HG02571 (cell line): ENCODE data around the gene CHD2.

ENCODE experiments used
- ATAC-seq: cut with Tn5 transposase; IDR thresholded peaks from one replicate; pipeline ENCODE4 v1.9.1; 2021; ENCODE audit warnings: mild to moderate bottlenecking, moderate library complexity; ENCODE audit not compliant: unreplicated experiment

Gene CHD2

DNA sequence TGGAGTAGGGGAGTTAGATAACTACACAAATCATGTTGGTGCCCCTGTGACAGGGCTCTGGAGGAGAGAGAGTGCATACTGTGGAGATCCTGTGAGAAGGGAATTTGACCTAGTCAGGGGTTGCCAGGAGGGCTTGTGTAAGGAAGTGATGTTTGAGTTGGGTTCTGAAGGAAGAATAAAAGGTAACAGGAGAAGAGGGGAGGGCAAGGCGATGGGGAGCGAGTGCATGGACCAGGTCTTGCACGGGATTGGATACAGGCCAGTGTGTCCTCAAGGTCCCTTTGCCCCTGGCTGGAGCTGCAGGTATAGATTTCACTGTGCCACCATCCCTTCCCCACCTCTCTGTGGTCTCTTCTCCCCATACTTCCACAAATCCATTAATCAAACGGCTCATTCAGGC, 105.0 kb downstream of the CHD2 start:
- ATAC-seq: no peak

- ATAC-seq: no peak
Measured at GRCh38 chr15:93007994-93008393, 107.9 kb downstream of the CHD2 start.

DNA sequence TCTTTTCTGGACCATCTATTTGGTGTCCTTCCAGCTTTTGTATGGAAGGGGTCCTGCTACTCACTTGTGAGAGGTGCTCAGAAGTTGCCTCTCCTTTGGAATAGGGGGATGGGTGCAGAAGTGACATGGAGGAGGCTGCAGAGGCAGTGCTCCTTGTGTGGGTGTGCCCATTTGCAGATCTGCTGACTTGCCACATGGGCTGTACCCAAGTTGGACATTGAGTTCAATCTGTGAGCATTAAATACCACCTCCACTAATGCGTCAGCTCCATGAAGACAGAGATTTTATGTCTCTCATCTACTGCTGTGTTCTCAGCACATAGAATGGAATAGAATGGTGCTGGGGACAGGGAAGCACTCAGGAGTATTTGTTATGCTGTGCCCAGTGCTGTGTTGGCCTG, 112.7 kb downstream of the CHD2 start:
- no peak for ATAC-seq

- no peak for ATAC-seq
Measured at GRCh38 chr15:93017526-93017925, 117.4 kb downstream of the CHD2 start.

DNA sequence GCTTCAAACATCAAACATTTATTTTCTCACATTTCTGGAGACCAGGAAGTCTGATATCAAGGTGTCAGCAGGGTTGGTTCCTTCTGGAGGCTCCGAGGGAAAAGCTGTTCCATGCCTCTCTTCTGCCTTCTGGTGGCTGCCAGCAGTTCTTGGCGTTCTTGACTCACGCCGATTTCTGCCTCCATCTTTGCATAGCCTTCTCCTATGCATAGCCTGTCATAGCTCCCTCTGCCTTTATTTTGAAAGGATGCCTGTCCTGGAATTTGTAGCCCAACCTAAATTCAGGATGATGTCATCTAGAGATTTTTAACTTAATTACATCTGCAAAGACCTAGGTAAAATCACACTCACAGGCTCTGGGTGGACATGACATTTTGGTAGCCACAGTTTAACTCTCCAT, 118.5 kb downstream of the CHD2 start:
- no peak for ATAC-seq

DNA sequence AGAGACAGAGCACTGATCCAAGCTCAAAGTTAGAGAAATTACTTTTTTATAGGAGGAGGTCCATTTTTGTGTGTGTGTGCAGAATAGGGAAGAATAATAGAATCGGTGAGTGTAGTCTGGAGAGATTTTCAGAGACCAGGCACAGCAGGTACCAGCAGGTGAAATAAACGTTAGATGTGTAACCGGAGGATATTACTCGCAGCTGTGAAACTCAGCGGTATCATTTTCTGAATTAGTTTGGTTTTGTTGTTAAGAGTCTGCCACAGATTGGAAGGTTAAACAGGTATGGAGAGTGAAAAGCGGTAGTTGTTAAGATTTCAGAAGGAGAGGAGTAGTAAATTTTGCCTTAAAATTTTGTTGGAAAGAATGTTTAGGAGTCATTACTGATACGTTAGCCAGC, 119.0 kb downstream of the CHD2 start:
- ATAC-seq: no peak

- no peak for ATAC-seq
Measured at GRCh38 chr15:93019971-93020370, 119.8 kb downstream of the CHD2 start.

DNA sequence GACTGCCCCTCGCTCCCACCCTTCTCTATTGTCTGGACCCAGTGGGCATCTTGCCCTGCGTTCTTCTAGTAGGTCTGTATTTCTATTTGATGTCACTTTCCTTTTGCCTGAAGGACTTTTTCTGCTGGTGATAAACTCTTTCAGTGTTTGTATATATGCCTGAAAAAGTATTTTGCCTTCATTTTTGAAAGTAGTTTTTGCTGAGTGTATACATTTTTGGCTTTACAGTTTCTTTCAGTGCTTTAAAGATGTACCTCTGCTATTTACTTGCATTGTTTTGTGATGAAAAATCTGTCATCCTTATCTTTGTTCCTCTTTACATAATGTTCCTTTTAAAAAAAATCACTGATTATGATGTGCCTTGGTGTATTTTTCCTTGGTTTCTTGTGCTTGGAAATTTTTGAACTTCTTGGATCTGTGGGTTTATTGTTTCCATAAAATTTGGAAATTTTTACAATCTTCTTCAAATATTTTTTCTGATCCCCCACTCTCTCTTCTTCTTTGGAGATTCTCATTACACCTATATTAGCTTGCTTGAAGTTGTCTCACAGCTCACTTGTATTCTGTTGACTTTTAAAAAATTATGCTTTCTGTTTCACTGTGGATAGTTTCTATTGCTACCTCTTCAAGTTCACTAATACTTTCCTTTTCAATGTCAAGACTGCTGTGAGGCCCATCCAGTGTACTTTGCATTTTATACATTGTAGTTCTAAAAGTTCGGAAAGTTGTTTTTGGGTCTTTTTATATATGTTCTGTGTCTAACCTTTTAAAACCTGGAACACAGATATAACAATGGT, 121.0 kb downstream of the CHD2 start:
- ATAC-seq: peak; percentile 86

DNA sequence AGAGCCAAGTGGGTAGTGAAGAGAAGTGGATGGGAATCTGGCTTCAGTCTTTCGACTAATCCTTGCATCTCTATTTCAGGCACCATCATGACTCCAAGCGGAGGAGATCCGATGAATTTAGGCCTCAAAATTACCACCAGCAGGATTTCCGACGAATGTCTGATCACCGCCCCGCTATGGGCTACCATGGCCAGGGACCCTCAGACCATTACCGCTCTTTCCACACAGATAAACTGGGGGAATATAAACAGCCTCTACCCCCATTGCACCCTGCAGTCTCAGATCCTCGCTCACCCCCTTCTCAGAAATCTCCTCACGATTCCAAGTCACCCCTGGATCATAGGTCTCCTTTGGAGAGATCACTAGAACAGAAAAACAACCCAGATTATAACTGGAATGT, 124.2 kb downstream of the CHD2 start:
- no peak for ATAC-seq

DNA sequence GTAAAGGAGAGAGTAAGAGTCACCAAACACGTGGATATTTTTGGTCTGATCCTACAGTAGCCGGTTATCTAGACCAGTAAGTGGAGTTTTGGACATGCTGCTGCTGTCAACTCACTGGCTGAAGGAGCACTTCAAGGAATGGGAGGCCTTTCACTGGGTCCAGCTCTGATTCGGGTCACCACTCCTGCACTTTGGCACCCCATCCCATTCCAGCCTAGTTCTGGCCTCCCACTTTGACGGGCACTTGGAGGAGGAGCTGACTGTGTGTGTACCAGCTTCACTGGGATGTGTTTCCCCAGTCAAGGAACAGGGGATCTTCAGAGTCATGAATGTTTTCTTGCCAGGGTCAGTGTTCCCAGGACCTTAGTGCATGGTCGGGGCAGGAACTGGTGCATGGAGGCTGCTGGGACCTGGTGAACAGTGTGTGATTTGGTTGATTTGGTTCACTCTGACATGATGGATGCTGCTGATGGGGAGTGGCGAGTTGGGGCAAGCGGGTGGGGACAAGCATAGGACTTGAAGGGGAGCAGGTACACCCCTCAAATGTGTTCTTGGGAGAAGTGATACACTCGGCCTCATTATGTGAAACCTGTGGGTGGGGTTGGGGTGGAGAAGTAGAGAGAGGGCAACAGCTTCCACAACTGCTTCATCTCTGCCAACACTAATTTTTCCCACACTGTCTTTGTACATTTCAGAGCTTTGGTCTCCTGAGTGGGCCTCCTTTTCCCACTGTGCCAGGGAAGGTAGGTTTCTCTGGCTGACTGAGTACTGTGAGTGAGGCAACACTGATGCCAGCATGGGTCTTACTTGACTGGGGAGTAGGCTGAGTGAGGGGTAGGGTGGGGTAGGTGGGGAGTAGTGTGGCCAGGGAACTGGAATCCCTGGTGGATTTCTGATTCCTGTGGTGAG, 124.8 kb downstream of the CHD2 start:
- no peak for ATAC-seq

DNA sequence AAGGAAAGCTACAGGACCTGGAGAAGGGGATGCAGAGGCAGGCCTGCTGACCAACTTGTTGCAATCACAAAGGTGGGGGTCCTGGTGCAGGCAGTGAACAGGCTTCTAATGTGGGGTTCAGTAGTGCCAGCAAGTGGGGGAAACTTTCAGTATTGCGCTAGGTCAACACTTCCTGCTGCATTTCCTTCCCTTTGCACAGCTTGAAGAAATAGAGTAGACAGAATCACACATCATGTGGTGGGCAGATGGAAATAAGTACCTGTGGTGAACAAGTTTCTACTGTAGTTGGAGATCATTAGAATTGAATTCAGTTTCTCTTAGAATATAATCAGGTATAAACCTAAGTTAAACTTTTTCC, 125.5 kb downstream of the CHD2 start:
- ATAC-seq: no peak

- no peak for ATAC-seq
Measured at GRCh38 chr15:93026380-93026817, 126.3 kb downstream of the CHD2 start.

DNA sequence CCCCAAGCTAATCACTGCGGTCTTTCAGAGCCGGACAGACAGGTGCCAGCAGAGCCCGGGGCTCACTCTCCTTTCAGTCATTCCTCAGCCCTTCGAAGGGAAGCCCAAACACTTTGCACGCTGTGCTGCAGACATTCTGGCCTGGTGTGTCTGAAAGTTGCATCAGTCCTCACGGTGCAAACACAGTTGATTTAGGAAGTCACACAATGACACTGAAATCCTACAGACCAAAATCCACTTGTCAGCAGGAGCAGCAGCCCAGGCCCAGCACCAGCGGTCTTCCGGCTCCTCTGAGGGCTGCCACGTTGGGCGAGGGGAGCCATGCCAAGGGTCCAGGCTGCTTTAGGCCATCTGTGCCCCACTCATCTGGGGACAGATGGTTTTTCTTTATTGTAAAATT, 127.3 kb downstream of the CHD2 start:
- ATAC-seq: no peak

DNA sequence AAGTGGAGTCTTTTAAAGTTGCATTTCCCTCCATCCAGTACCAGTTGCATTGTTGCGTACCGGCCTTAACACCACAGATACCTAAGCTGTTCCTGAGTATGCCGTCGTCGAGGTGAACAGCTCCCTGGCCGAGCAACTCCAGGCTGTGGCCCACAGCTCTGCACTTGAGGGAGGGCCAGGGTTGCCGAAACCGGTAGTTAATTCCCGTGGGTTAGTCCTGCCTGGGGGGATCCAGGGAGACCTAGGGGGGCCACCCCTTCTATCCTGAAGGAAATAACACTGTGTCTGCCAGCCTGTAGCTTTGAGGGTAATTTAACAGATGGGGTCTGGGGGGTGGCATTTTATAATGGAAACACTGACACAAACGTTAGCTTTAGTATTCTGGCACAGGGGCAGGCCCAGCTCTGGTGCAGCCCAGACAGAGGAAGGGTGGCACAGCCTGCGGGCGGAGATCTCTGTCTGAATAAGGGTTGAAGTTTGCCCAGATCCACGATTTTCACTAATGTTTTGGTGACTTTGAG, 128.0 kb downstream of the CHD2 start:
- ATAC-seq: no peak

- ATAC-seq: no peak
Measured at GRCh38 chr15:93028632-93029213, 128.6 kb downstream of the CHD2 start.

DNA sequence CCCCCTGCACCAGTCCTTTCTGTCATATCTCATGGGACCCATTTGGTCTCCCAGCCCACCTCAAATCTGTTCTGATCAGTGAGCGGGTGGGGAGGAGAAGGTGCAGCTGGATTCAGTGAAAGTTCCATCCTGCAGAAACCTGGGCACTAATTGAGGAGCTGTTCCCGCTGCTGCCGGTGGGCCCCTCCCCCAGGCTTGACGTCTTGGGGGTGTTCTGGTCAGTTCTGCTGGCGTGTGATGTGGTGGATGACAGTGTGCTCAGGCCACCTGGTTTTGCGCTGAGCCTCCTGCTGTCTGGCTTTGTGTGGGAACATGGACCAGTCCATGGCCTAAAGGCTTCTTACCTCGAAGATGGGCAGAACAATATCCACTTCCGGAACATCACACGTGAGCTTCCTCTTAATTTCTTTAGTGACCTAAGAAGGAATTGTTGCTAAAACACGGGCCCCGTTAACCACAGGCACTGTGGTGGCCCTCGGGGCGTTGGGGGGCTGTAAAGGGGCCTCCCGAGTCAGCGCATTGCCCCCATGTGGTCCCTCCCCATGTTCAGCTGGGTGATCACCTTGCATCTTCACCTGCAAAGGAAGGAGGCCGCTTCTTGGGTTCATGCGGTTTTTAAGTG, 129.2 kb downstream of the CHD2 start:
- ATAC-seq: no peak

DNA sequence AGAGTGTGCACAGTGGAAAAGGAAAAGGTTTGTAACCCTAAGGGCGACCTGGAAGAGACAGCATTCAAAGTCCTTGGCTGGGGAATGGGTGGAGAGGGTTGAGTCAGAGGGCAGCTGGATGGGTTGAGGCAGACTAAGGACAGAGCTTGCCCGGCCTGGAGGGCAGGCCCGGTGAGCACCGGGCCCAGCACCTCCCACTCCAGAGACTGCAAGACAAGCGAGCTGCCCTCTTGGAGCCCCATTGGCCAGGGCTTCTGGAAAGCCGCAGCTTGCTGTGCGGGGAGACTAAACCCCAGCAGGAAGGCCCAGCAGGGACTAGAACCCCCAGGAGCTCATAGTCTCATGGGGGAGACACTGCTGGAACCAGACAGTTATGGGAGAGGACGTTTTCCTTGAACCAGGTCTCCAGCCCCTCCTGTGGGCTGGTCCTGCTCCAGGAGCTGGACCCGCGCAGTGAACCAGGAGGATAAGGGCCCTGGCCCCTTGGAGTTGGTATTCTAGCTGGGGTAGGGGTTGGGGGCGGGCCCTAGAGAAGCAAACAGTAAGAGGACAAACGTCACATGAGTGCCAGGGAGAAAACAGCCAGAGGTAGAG, 129.8 kb downstream of the CHD2 start:
- no peak for ATAC-seq

- ATAC-seq: peak; percentile 76
Measured at GRCh38 chr15:93030430-93031102, 130.4 kb downstream of the CHD2 start.

- ATAC-seq: no peak
Measured at GRCh38 chr15:93031103-93031464, 131.0 kb downstream of the CHD2 start.
